GM19463 (cell line): ENCODE data around the gene NGDN.
"Not testable (repeated sequence)": the region's sequence is repeated elsewhere in the genome, so short reads cannot be mapped to it uniquely, and the experiment has no call there.

Experiments used
- ATAC-seq: cut with Tn5 transposase; IDR thresholded peaks from one replicate; pipeline ENCODE4 v1.9.1; 2021; ENCODE audit warnings: mild to moderate bottlenecking, moderate library complexity; ENCODE audit not compliant: unreplicated experiment

Gene NGDN

GRCh38 chr14:23438101-23438971 lies 31.2 kb upstream of the NGDN start:
- no peak for ATAC-seq

- no peak for ATAC-seq
Observed at GRCh38 chr14:23439107-23439835, 30.2 kb upstream of the NGDN start.

- ATAC-seq, result no peak
Observed at GRCh38 chr14:23441076-23441475, 28.4 kb upstream of the NGDN start.

- ATAC-seq, result no peak
Observed at GRCh38 chr14:23442721-23443356, 26.7 kb upstream of the NGDN start.

- ATAC-seq, result no peak
Observed at GRCh38 chr14:23443411-23443812, 26.1 kb upstream of the NGDN start.

- ATAC-seq, result no peak
Observed at GRCh38 chr14:23443881-23444280, 25.6 kb upstream of the NGDN start.

GRCh38 chr14:23444314-23444713 lies 25.2 kb upstream of the NGDN start:
- ATAC-seq, result no peak

- ATAC-seq, result no peak
Observed at GRCh38 chr14:23445773-23446172, 23.7 kb upstream of the NGDN start.

GRCh38 chr14:23446291-23446851 lies 23.1 kb upstream of the NGDN start:
- ATAC-seq, result no peak

GRCh38 chr14:23447361-23448350 lies 21.8 kb upstream of the NGDN start:
- ATAC-seq, result no peak

GRCh38 chr14:23449314-23449713 lies 20.2 kb upstream of the NGDN start:
- ATAC-seq, result no peak

GRCh38 chr14:23450379-23450778 lies 19.1 kb upstream of the NGDN start:
- ATAC-seq, result no peak

GRCh38 chr14:23452237-23452636 lies 17.3 kb upstream of the NGDN start:
- ATAC-seq, result no peak

- ATAC-seq, result no peak
Observed at GRCh38 chr14:23454445-23454856, 15.1 kb upstream of the NGDN start.

- not testable (repeated sequence) for ATAC-seq
Observed at GRCh38 chr14:23456883-23457586, 12.5 kb upstream of the NGDN start.

- ATAC-seq, result no peak
Observed at GRCh38 chr14:23457587-23458445, 11.7 kb upstream of the NGDN start.

- no peak for ATAC-seq
Observed at GRCh38 chr14:23460960-23461359, 8.5 kb upstream of the NGDN start.

GRCh38 chr14:23464700-23465099 lies 4.8 kb upstream of the NGDN start:
- no peak for ATAC-seq

GRCh38 chr14:23465261-23465660 lies 4.2 kb upstream of the NGDN start:
- ATAC-seq, result no peak
